HG03442 (cell line): ENCODE measurements around the gene FOSL2.

Experiments used
- ATAC-seq: cut with Tn5 transposase; IDR thresholded peaks from one replicate; pipeline ENCODE4 v1.9.1; 2021; ENCODE audit warnings: mild to moderate bottlenecking, moderate library complexity; ENCODE audit not compliant: unreplicated experiment

FOSL2 gene

GRCh38 chr2:28447086-28447485, 54.4 kb downstream of the FOSL2 start:
- no peak for ATAC-seq

- ATAC-seq, result no peak
Measured at GRCh38 chr2:28447943-28448792, 55.5 kb downstream of the FOSL2 start.

GRCh38 chr2:28448793-28449100, 56.1 kb downstream of the FOSL2 start:
- no peak for ATAC-seq

GRCh38 chr2:28449126-28449487, 56.4 kb downstream of the FOSL2 start:
- ATAC-seq, result no peak

- no peak for ATAC-seq
Measured at GRCh38 chr2:28449488-28450395, 57.1 kb downstream of the FOSL2 start.

GRCh38 chr2:28450901-28451565, 58.4 kb downstream of the FOSL2 start:
- ATAC-seq, result no peak

GRCh38 chr2:28451793-28452533, 59.3 kb downstream of the FOSL2 start:
- no peak for ATAC-seq

GRCh38 chr2:28452534-28453081, 60.0 kb downstream of the FOSL2 start:
- ATAC-seq, result no peak

GRCh38 chr2:28453396-28453795, 60.7 kb downstream of the FOSL2 start:
- no peak for ATAC-seq

- no peak for ATAC-seq
Measured at GRCh38 chr2:28454016-28454930, 61.6 kb downstream of the FOSL2 start.

- no peak for ATAC-seq
Measured at GRCh38 chr2:28457237-28457636, 64.6 kb downstream of the FOSL2 start.

GRCh38 chr2:28461056-28461455, 68.4 kb downstream of the FOSL2 start:
- ATAC-seq, result no peak

- ATAC-seq, result no peak
Measured at GRCh38 chr2:28462122-28462521, 69.5 kb downstream of the FOSL2 start.

GRCh38 chr2:28463211-28463816, 70.7 kb downstream of the FOSL2 start:
- no peak for ATAC-seq

GRCh38 chr2:28463893-28464292, 71.2 kb downstream of the FOSL2 start:
- ATAC-seq, result no peak

GRCh38 chr2:28465148-28465885, 72.7 kb downstream of the FOSL2 start:
- no peak for ATAC-seq
